AG20443 (cell line): ENCODE results near the gene CYP4F3.
"Not testable (repeated sequence)": the region's sequence is repeated elsewhere in the genome, so short reads cannot be mapped to it uniquely, and the experiment has no call there.

Experiments
- DNase-seq: peaks from one replicate; pipeline ENCODE4 v3.0.0; 2012; ENCODE audit warnings: low spot score, mixed read lengths

Gene CYP4F3, protein sequence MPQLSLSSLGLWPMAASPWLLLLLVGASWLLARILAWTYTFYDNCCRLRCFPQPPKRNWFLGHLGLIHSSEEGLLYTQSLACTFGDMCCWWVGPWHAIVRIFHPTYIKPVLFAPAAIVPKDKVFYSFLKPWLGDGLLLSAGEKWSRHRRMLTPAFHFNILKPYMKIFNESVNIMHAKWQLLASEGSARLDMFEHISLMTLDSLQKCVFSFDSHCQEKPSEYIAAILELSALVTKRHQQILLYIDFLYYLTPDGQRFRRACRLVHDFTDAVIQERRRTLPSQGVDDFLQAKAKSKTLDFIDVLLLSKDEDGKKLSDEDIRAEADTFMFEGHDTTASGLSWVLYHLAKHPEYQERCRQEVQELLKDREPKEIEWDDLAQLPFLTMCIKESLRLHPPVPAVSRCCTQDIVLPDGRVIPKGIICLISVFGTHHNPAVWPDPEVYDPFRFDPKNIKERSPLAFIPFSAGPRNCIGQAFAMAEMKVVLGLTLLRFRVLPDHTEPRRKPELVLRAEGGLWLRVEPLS

DNA sequence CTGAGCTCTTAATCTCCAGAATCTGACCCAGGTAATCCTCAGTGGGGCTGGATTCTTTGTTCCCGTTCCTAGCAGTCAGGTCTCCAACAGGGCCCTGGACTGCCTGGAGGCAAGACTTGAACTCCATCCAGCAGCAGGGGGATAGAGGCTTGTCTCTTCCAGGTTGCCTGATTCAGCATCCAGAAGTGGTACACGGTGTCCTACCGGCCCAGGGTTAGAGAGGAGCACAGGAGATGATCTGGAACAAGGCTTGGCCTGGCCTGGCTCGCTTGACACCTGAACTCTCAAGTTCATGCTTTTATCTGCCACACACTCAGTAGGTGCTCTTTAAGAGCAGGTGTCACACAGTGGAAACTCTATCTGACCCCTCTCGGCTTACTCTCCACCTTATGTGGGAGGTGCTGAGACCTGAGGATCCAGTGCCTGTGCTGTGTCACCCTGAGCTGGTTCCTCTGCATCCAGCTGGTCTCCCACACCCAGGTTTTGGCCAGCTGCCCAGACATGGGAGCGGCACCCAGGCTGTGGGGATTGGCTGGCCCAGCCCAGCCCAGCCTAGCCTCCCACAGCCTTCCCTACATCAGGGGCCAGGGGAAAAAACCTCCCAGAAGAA is at the start of gene CYP4F3:
Gene CYP4F3, plus strand, starts transcription at position 604 of the 610 bp plus-strand sequence. CDS start 519 bp downstream, outside the sequence.
- DNase-seq: no peak

DNA sequence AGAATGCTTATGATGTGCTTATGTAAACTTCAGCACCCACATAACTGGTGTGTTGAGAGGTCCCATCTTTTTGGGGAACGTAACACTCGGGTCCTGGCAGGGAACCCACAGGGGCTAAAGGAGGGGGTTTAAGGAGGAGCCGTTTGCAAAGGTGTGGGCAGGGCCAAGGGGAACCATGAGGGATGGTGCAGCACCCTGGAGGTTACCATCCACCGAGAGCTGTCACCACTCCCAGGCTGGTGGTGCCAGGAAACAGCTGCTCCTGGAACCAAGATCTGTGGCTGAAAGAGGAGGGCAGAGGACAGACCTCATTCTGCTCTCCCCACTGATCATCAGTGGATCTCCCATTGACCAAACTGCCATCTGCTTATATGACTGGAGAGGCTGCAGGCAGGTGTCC is 48.9 kb upstream of the CYP4F3 start:
- no peak for DNase-seq

DNA sequence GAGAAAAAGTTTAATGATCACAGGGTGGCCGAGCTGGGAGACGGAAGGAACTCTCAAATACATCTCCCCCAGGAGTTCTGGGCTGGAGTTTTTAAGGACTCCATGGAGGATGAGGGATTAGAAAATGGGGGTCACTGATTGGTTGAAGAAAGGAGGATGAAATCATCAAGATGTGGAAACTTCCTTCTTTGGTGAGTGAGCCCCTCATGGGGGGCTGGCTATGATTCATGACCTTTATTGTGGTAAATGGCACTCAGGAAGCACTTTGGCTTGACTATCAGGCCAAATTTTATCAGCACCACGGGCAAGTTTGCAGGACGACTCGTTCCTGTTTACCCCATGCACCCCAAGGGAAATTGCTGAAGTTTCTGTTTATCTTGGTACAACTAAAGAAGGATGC is 48.2 kb upstream of the CYP4F3 start:
- DNase-seq: not testable (repeated sequence)

DNA sequence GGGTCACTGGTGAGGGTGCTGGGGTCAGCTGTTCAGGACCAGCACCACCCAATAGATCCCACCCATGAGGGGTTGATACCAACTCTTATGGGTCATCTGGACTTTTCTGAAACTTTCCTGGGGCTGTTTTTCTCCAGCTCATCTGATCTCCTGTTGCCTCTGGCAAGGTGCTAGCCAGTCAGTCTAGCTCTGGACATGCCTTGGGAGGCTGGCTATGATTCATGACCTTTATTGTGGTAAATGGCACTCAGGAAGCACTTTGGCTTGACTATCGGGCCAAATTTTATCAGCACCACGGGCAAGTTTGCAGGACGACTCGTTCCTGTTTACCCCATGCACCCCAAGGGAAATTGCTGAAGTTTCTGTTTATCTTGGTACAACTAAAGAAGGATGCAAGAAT is 46.9 kb upstream of the CYP4F3 start:
- not testable (repeated sequence) for DNase-seq

DNA sequence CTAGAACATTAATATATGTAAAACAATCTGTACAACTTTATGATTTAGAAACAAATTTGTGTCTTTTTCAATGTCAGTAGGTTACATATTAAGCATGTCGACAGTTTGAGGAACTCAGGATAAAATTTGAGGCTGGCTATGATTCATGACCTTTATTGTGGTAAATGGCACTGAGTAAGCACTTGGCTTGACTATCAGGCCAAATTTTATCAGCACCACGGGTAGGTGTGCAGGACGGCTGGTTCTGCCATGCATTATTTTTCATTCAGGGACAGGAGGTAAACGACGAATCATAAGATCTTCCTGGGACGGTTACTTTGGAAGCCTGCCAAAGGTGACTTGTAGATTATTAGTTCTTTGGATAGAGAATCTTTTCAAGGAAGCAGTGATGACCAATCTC is 45.6 kb upstream of the CYP4F3 start:
- DNase-seq: no peak

DNA sequence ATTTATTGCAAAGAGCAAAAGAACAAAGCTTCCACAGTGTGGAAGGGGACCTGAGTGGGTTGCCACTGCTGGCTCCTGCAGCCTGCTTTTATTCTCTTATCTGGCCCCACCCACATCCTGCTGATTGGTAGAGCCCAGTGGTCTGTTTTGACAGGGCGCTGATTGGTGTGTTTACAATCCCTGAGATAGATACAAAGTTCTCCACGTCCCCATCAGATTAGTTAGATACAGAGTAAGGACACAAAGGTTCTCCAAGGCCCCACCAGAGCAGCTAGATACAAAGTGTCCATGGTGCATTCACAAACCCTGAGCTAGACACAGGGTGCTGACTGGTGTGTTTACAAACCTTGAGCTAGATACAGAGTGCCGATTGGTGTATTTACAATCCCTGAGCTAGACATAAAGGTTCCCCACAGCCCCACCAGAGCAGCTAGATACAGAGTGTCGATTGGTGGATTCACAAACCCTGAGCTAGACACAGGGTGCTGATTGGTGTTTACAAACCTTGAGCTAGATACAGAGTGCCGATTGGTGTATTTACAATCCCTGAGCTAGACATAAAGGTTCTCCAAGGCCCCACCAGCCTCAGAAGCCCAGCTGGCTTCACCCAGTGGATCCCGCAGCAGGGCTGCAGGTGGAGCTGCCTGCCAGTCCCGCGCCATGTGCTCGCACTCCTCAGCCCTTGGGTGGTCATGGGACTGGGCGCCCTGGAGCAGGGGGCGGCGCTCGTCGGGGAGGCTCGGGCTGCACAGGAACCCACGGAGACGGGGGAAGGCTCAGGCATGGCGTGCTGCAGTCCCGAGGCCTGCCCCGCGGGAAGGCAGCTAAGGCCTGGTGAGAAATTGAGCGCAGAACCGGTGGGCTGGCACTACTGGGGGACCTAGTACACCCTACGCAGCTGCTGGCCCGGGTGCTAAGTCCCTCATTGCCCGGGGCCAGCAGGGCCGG is 32.4 kb upstream of the CYP4F3 start:
- not testable (repeated sequence) for DNase-seq

DNA sequence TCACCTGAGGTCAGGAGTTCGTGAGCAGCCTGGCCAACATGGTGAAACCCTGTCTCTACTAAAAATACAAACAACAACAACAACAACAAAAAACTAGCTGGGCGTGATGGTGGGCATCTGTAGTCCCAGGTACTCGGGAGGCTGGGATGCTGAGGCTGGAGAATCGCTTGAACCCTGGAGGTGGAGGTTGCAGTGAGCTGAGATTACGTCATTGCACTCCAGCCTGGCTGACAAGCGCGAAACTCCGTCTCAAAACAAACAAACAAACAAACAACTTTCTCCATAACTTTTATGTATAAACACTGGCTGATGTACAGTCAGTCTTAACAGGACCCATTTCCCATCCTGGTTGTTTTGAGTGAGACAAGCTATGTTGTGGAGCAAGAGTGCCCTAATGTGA is 31.4 kb upstream of the CYP4F3 start:
- no peak for DNase-seq

DNA sequence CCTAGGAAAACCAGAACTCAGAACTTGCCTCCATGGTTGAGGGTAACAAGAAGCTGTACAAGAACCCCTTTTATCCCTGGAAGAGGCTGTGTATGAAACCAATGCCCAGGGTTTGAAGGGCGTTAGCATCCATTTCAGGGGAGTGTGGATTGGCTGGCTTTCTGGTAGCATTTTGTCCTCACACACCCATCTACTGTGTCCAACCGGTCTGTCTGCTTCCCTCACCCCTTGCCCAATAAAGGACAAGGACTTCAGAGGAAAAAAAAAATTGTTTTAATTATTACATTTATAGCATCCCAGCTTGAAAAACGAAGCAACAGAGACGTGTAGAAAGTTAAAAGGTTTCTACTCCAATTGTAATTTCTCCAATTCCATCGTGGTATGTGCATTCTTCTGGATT is 28.4 kb upstream of the CYP4F3 start:
- DNase-seq: no peak

DNA sequence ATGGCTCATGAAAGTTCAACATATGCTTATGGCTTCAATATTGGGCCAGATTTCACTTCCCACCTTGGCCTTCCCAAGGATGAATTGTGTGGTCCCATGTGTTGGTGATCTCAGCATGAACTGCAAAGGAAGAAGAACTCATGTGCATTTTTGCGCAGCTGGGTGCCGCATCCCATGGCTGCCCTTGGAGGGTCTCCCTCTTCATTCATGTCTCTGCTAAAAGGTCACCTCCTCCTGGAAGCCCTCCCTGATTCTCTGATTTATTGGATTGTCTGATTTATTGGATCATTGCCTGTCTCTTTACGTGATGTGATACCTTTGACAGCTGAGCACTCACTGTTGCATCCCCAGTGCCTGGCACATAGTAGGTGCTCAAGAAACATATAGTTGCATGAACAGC is 27.4 kb upstream of the CYP4F3 start:
- no peak for DNase-seq

DNA sequence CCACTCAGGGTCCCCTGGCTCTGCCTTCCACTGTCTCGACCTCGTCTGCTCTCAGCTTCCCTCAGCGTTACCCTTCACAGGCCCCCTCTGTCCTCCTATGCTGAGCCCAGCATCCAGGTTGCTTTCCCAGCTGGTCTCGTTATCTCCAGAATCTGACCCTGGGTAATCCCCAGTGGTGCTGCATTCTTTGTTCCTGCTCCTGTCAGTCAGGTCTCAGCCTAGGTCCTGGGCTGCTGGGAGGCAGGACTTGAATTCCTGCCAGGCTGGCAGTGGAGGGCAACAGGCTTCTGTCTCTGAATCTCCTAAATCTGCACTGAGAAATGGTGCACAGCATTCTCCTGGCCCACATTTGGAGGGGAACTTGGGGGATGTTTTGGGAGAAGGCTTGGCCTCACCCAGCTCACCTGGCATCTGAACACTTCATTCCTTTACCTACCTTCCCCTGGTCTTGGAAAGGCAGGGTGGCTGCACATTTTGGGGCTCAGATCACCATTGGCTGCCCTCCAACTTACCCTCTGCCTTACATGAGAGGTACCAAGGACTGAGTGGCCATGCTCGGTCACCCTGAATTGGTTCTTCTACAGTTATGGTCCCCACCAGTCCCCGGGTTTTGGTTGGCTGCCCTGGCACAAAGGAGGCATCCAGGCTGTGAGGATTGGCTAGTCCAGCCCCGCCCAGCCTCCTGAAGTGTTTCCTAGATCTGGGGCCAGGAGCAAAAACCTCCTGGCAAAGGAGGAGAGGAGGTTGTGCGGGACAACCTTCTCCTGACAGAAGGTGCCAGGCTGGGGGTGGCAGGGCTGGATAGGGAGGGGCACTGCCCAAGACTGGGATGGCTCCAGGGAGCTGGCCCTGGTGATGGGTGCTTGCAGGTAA is 26.0 kb upstream of the CYP4F3 start, which contains the start of gene CYP4F8:
Gene CYP4F8, plus strand, starts transcription at position 712 of the 873 bp plus-strand sequence. CDS start 399 bp downstream, outside the sequence.
- no peak for DNase-seq

DNA sequence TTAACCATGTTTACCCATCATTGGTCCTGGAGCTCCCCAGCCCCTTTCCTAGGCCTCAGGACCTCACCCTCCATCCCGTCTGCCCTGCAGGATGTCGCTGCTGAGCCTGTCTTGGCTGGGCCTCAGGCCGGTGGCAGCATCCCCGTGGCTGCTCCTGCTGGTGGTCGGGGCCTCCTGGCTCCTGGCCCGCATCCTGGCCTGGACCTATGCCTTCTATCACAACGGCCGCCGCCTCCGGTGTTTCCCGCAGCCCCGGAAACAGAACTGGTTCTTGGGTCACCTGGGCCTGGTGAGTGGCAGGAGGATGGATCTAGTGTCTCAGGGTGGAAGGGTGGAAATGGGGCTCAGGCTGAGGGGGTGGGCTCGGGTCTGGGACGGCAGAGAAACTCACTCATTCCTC is 25.2 kb upstream of the CYP4F3 start:
- no peak for DNase-seq

DNA sequence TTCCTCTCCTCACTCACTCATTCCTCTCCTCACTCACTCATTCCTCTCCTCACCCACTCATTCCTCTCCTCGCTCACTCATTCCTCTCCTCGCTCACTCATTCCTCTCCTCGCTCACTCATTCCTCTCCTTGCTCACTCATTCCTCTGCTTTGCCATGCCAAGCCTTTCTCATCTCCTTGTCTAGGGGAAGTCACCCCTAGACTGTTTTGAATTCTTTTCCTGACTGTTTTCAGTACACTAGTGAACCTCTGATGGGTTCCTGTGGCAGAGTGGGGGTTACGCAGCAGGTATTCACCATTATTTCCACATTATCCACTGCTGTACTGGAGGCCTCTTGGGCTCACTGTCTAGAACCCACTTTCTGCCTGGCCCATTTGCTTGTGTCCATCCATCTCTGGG is 24.5 kb upstream of the CYP4F3 start:
- DNase-seq: no peak

DNA sequence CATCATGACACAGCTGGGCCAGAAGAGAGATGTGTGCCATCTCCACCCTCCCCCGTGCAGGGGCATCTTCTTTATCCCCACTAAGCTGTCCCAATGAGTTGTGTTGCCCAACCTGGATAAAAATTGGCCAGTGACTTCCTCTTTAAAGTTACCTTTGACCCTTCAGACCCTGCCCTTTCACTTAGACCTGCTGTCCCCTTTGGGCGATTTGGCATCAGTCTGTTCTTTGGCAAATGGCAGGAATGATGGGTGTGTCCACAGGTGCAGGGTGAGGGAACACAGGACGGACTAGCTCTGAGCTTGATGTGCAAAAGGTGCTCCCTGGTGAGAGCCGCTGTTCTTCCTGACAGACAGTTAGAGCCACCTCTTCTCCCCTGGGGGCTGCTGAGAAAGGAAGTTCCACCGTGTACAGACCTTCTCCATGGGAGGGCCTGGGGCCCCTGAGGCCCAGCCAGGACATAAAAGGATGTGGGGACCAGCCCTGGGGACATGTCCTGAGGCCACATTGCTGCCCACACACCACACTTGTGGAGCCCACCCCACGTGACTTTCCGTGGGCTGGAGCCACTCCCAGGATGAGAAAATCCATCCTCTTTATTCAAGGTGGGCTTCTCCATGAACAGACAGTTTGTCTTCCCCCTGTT is 23.9 kb upstream of the CYP4F3 start:
- no peak for DNase-seq

DNA sequence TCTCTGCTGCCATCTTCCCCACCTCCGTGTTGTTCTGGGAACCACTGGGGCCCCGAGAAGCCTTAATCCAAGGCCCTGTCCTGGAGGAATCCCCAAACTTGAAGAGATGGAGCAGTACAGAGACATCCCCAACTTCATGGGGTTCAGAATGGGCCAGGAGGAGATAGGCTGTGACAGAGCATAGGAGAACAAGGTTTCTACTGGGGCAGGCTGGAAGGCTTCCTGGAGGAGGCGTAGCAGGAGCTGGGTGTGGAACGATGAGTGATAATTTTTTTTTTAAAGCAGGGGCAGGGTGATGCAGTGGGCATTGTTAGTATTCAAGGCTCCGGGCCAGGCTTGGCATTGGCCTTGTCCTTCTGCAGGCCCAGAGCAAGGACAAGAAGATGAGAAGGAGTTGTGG is 22.4 kb upstream of the CYP4F3 start:
- DNase-seq: no peak

DNA sequence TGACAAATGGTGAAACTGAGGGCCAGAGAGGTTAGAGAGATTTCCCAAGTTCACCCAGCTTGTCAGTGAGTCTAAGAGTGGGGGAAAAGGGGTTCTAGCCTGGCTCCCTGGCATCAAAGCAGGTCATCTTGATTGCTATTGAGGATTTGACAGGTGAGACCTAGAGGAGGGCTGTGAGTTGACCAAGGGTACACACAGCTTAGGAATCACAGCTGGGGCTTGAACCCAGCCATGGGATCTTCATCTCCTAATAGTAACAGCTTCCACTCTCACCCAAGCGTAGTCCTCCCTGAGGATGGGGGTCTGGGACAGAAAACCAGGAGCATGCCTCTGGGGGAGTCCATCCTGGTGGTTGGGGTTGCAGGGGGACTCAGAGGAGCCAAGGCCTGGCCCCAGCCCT is 18.9 kb upstream of the CYP4F3 start:
- DNase-seq: no peak

DNA sequence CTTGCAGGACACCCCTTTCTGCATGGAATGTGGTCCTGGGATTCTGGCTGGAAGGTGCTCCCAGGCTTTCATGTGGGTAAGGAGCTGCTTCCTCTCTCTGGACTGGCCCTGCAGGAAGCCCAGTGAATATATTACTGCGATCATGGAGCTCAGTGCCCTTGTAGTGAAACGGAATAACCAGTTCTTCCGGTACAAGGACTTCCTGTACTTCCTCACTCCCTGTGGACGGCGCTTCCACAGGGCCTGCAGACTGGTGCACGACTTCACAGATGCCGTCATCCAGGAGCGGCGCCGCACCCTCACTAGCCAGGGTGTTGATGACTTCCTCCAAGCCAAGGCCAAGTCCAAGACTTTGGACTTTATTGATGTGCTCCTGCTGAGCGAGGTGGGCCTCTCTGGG is 17.7 kb upstream of the CYP4F3 start:
- DNase-seq: peak; percentile 0

DNA sequence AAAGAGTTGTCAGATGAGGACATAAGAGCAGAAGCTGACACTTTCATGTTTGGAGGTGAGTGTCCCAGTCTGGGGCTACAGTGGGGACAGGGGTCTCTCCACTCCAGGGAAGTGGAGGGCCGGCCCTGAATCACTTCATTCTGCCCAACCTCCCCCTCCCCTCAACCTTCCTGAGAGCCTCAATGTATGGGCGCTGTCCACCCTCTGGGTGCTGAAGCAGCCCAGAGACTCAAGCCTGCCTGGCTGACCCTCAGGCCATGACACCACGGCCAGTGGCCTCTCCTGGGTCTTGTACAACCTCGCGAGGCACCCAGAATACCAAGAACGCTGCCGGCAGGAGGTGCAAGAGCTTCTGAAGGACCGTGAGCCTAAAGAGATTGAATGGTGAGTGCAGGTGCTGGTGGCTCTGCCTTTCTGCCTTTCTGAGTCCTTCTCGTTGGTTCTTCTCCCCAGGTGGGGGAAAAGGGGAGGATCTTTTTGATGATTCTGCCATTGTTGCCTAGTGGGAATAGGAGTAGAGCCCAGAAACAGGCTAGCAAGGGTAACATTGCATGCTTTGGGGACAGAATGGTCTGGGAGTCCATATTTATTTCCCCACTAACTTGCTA is 16.9 kb upstream of the CYP4F3 start:
- DNase-seq: peak; percentile 6

DNA sequence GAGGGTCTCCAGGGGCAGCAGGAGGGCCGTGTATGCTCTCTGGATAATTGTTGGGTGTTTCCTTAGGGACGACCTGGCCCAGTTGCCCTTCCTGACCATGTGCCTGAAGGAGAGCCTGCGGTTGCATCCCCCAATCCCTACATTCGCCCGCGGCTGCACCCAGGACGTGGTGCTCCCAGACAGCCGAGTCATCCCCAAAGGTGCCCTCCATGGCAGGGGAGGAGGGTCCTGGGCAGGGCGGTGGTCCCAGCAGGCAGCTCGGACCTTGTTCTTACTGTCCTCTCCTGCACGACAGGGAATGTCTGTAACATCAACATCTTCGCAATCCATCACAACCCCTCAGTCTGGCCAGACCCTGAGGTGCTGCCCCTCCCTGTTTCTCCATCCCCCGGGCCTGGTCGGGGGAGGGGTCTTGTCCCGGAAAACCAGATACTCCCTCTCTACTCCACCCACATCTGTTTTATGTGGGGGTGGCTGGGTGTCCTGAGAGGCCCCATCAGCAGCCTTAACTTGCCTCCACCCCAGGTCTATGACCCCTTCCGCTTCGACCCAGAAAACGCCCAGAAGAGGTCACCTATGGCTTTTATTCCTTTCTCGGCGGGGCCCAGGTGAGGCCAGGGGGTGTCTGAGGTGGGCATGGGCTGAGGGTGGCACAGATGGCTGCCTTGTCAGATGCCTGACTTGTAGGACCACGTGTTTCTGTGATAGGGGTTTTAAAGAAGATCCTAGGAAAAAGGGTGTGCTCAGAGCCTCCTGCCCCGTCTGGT is 12.3 kb upstream of the CYP4F3 start:
- no peak for DNase-seq
